HEK293 (cell line): Measurements from ENCODE around the gene TICRR.

ENCODE experiments used
- SP7 ChIP-seq: fragments of 450-650 bp; formaldehyde crosslinking; IDR thresholded peaks from 2 replicates; pipeline ENCODE4 v1.5.1; 2016; ENCODE audit warnings: missing biosample characterization, missing genetic modification characterization
- ZEB2 ChIP-seq: fragments of 450-650 bp; formaldehyde crosslinking; IDR thresholded peaks from 2 replicates; pipeline ENCODE4 v1.5.1; 2016; ENCODE audit warnings: missing biosample characterization, missing genetic modification characterization
- ZNF10 ChIP-seq: fragments of 450-650 bp; formaldehyde crosslinking; IDR thresholded peaks from 2 replicates; pipeline ENCODE4 v1.5.1; 2017; ENCODE audit warnings: missing biosample characterization, missing genetic modification characterization
- ZNF510 ChIP-seq: fragments of 450-650 bp; formaldehyde crosslinking; IDR thresholded peaks from 2 replicates; pipeline ENCODE4 v1.5.1; 2018; ENCODE audit warnings: mild to moderate bottlenecking, missing genetic modification characterization, missing biosample characterization; ENCODE audit not compliant: insufficient replicate concordance
- ZNF558 ChIP-seq: fragments of 450-650 bp; formaldehyde crosslinking; IDR thresholded peaks from 2 replicates; pipeline ENCODE4 v1.5.1; 2016; ENCODE audit warnings: missing biosample characterization, missing genetic modification characterization
- ZNF561 ChIP-seq: fragments of 450-650 bp; IDR thresholded peaks from 2 replicates; pipeline ENCODE4 v1.5.1; 2018; ENCODE audit warnings: missing biosample characterization, missing genetic modification characterization, borderline replicate concordance
- ZSCAN30 ChIP-seq: fragments of 450-650 bp; IDR thresholded peaks from 2 replicates; pipeline ENCODE4 v1.5.1; 2018; ENCODE audit warnings: missing biosample characterization, mild to moderate bottlenecking, missing genetic modification characterization, moderate library complexity
- TF ChIP-seq, protein P1 (sequence below): fragments of 450-650 bp; formaldehyde crosslinking; IDR thresholded peaks from 2 replicates; pipeline ENCODE4 v1.5.1; 2016; ENCODE audit warnings: missing biosample characterization, missing genetic modification characterization
- TF ChIP-seq, protein P2 (sequence below): fragments of 450-650 bp; formaldehyde crosslinking; IDR thresholded peaks from 2 replicates; pipeline ENCODE4 v1.5.1; 2016; ENCODE audit warnings: missing biosample characterization, missing genetic modification characterization
- TF ChIP-seq, protein P3 (sequence below): fragments of 450-650 bp; formaldehyde crosslinking; IDR thresholded peaks from 2 replicates; pipeline ENCODE4 v1.5.1; 2016; ENCODE audit warnings: missing biosample characterization, missing genetic modification characterization
- TF ChIP-seq, protein P4 (sequence below): fragments of 450-650 bp; formaldehyde crosslinking; IDR thresholded peaks from 2 replicates; pipeline ENCODE4 v1.5.1; 2016; ENCODE audit warnings: missing biosample characterization, missing genetic modification characterization

DNA sequence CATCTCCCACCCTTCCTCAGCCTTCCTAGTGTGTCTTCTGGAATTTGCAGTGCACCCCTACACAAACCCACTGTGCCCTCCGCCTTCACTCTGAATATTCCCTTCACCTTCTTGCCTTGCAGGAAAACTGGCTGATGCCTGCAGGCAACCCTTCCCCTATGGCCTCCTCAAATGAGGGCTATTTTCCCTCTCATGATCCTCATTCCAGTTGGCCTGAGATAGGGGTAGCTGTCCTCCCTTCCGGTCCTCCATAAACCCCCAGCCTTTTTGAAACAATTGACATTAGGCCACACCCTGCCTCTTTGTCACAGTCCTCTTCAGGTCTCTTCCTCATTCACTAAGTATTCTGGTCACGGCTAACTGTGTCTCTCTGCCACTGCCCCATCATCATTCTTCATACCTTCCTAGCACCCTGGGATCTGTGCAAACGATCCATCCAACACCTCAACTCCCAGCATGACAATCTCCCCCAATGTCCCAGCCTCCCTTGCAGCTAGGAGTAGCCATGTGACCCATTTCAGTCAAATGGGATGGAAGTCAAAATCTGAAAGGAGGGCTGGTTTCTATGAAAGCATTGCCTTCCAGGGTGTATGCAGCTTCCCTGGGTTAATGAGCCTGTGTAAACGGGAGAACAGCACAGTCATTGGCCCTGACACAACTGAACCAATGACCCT is 8.5 kb upstream of the TICRR start:
- TF ChIP-seq, protein P1, sequence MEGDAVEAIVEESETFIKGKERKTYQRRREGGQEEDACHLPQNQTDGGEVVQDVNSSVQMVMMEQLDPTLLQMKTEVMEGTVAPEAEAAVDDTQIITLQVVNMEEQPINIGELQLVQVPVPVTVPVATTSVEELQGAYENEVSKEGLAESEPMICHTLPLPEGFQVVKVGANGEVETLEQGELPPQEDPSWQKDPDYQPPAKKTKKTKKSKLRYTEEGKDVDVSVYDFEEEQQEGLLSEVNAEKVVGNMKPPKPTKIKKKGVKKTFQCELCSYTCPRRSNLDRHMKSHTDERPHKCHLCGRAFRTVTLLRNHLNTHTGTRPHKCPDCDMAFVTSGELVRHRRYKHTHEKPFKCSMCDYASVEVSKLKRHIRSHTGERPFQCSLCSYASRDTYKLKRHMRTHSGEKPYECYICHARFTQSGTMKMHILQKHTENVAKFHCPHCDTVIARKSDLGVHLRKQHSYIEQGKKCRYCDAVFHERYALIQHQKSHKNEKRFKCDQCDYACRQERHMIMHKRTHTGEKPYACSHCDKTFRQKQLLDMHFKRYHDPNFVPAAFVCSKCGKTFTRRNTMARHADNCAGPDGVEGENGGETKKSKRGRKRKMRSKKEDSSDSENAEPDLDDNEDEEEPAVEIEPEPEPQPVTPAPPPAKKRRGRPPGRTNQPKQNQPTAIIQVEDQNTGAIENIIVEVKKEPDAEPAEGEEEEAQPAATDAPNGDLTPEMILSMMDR (tag by site-specific recombination) = no peak
- TF ChIP-seq ZNF561 (tag by site-specific recombination) (no peak), ZSCAN30 (tag by site-specific recombination) (no peak), ZEB2 (no peak), ZNF10 (tag by site-specific recombination) (no peak), SP7 (tag by site-specific recombination) (no peak), ZNF558 (tag by site-specific recombination) (no peak), ZNF510 (tag by site-specific recombination) (no peak)
- TF ChIP-seq, protein P2, sequence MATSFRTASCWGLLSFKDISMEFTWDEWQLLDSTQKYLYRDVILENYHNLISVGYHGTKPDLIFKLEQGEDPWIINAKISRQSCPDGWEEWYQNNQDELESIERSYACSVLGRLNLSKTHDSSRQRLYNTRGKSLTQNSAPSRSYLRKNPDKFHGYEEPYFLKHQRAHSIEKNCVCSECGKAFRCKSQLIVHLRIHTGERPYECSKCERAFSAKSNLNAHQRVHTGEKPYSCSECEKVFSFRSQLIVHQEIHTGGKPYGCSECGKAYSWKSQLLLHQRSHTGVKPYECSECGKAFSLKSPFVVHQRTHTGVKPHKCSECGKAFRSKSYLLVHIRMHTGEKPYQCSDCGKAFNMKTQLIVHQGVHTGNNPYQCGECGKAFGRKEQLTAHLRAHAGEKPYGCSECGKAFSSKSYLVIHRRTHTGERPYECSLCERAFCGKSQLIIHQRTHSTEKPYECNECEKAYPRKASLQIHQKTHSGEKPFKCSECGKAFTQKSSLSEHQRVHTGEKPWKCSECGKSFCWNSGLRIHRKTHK (tag by site-specific recombination) = no peak
- TF ChIP-seq, protein P3, sequence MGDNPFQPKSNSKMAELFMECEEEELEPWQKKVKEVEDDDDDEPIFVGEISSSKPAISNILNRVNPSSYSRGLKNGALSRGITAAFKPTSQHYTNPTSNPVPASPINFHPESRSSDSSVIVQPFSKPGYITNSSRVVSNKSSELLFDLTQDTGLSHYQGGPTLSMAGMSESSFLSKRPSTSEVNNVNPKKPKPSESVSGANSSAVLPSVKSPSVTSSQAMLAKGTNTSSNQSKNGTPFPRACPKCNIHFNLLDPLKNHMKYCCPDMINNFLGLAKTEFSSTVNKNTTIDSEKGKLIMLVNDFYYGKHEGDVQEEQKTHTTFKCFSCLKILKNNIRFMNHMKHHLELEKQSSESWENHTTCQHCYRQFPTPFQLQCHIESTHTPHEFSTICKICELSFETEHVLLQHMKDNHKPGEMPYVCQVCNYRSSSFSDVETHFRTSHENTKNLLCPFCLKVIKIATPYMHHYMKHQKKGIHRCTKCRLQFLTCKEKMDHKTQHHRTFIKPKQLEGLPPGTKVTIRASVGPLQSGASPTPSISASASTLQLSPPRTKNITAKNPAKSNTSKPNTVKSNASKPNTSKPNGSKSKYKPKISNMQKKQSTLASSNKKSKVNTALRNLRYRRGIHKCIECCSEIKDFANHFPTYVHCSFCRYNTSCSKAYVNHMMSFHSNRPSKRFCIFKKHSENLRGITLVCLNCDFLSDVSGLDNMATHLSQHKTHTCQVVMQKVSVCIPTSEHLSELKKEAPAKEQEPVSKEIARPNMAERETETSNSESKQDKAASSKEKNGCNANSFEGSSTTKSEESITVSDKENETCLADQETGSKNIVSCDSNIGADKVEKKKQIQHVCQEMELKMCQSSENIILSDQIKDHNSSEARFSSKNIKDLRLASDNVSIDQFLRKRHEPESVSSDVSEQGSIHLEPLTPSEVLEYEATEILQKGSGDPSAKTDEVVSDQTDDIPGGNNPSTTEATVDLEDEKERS (tag by site-specific recombination) = no peak
- TF ChIP-seq, protein P4, sequence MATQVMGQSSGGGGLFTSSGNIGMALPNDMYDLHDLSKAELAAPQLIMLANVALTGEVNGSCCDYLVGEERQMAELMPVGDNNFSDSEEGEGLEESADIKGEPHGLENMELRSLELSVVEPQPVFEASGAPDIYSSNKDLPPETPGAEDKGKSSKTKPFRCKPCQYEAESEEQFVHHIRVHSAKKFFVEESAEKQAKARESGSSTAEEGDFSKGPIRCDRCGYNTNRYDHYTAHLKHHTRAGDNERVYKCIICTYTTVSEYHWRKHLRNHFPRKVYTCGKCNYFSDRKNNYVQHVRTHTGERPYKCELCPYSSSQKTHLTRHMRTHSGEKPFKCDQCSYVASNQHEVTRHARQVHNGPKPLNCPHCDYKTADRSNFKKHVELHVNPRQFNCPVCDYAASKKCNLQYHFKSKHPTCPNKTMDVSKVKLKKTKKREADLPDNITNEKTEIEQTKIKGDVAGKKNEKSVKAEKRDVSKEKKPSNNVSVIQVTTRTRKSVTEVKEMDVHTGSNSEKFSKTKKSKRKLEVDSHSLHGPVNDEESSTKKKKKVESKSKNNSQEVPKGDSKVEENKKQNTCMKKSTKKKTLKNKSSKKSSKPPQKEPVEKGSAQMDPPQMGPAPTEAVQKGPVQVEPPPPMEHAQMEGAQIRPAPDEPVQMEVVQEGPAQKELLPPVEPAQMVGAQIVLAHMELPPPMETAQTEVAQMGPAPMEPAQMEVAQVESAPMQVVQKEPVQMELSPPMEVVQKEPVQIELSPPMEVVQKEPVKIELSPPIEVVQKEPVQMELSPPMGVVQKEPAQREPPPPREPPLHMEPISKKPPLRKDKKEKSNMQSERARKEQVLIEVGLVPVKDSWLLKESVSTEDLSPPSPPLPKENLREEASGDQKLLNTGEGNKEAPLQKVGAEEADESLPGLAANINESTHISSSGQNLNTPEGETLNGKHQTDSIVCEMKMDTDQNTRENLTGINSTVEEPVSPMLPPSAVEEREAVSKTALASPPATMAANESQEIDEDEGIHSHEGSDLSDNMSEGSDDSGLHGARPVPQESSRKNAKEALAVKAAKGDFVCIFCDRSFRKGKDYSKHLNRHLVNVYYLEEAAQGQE (tag by site-specific recombination) = no peak
